Naive B cell (primary cell): Measurements from ENCODE around the gene GAP43. TPM values are rescaled to one million over a fixed set of nuclear protein-coding genes. Genes with fewer than 3 reads are reported as not detected.

Experiments
- ATAC-seq, 2 donors: fragments of 150-1000 bp; cut with Tn5 transposase; 2 replicates each; pipeline ENCODE4 v1.10.0; 2021; ENCODE audit warnings: low read depth in 2 of 2, mild to moderate bottlenecking in 2 of 2, moderate library complexity in 2 of 2
- DNase-seq: peaks from one replicate; pipeline ENCODE4 v3.0.0; 2022
- H3K27ac Mint-ChIP-seq, 6 donors: one replicate each; pipeline ENCODE4 v1.8.0; 2020 to 2022; ENCODE audit warnings: mild to moderate bottlenecking in 6 of 6, mixed read lengths in 6 of 6, moderate library complexity in 5 of 6, inconsistent platforms in 2 of 6
- H3K27me3 Mint-ChIP-seq, 3 donors: one replicate each; pipeline ENCODE4 v1.8.0; 2021 to 2022; ENCODE audit warnings: mixed read lengths in 3 of 3, mild to moderate bottlenecking in 1 of 3
- H3K36me3 Mint-ChIP-seq, 2 donors: one replicate each; pipeline ENCODE4 v1.8.0; 2020 to 2022; ENCODE audit warnings: mixed read lengths in 2 of 2, inconsistent platforms in 1 of 2, mild to moderate bottlenecking in 1 of 2
- H3K4me1 Mint-ChIP-seq, 3 donors: one replicate each; pipeline ENCODE4 v1.8.0; 2020 to 2022; ENCODE audit warnings: mixed read lengths in 3 of 3, inconsistent platforms in 1 of 3, mild to moderate bottlenecking in 1 of 3, moderate library complexity in 1 of 3
- H3K4me3 Mint-ChIP-seq, 8 donors: one replicate each; pipeline ENCODE4 v1.8.0; 2020 to 2022; ENCODE audit warnings: mild to moderate bottlenecking in 8 of 8, mixed read lengths in 8 of 8, moderate library complexity in 8 of 8, inconsistent platforms in 2 of 8
- H3K9me3 Mint-ChIP-seq, 7 donors: one replicate each; pipeline ENCODE4 v1.8.0; 2020 to 2022; ENCODE audit warnings: mixed read lengths in 7 of 7, mild to moderate bottlenecking in 5 of 7, inconsistent platforms in 2 of 7, moderate library complexity in 1 of 7
- polyA plus RNA-seq, 6 donors: library from polyadenylated mRNA; unstranded; fragments of 300-500 nt; fragmentation: Illumina TruSeq; gene quantifications; one replicate each; pipeline ENCODE4 v1.2.3, GENCODE V29; 2021; ENCODE audit warnings: low read depth in 6 of 6

GAP43 gene
- polyA plus RNA-seq, 6 donors from 2014 or later, result not detected

DNA sequence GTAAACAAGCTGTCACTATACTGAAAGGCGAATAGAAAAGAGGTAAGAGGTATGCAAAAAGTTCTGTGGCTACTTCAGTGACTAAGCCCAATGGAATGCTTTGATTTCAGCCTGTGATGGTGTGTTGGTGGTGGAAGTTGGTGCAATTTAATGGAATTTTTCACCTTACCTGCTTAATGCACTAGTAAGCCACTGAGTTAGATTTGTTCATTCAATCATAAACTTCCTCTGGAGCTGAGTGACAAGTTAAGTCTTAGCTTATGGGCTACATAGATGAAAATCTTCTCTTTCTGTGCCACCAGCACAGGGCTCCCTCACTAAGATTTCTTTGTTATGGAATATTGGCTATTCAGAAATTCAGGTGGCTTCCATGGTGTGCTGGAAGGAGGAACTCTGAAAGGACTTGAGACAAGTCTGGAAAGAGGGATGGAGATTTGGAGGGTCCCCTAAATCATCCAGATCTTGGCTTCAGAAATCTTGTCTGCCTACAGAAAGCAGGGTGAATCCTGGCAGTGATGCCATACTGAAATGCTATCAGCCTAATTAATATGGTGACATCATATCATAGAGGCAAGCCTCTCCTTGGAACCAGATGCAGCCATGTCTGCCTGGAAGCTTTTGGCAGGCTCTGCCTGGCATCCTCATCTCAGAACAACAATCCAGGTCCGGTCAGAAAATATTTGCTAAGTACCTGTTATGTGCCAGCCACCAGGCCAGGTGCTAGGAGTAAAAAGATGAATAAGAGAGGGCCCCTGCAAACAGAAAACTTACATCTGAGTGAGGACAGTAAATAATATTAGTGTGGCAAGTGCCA lies 8.1 kb upstream of the GAP43 start:
- H3K27me3 Mint-ChIP-seq, result peaks cover 21 to 44% (median 27%) of the 10 kb centered on the region in 3 donors
- DNase-seq (no peak), ATAC-seq (no peak)
- H3K4me3 Mint-ChIP-seq, result no peak overlapping the region
- H3K36me3 Mint-ChIP-seq, result no peaks in the 10 kb centered on the region
- H3K4me1 Mint-ChIP-seq, result no peaks in the 10 kb centered on the region
- H3K9me3 Mint-ChIP-seq, result peaks cover 0 to 12% (median 0%) of the 10 kb centered on the region in 7 donors
- no peak overlapping the region for H3K27ac Mint-ChIP-seq

DNA sequence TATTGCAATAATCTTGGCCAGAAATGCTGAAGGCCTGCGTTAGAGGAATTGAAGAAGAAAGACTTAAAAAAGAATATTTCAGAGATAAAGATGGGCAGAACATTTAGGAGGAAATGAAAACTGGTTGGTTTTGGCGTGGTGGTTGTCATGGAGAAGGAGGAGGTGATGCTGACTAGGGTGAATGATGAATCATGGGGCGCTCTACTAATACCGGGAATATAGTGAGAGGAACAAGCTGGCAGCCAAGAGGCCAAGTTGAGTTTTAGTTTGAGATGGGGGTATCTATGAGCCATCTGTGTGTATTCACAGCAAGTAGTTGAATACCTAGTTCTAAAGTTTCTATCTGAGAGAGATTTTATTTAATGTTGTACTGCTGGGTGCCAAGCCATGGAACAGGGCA lies 6.8 kb upstream of the GAP43 start:
- H3K27me3 Mint-ChIP-seq, result peaks cover 17 to 42% (median 27%) of the 10 kb centered on the region in 3 donors
- H3K9me3 Mint-ChIP-seq, result peaks cover 0 to 12% (median 0%) of the 10 kb centered on the region in 7 donors
- H3K4me3 Mint-ChIP-seq, result peak overlapping the region in 1 of 8 donors; percentile 1
- no peak for ATAC-seq
- H3K36me3 Mint-ChIP-seq, result no peaks in the 10 kb centered on the region
- H3K27ac Mint-ChIP-seq, result no peak overlapping the region
- DNase-seq, result no peak
- H3K4me1 Mint-ChIP-seq, result no peaks in the 10 kb centered on the region

DNA sequence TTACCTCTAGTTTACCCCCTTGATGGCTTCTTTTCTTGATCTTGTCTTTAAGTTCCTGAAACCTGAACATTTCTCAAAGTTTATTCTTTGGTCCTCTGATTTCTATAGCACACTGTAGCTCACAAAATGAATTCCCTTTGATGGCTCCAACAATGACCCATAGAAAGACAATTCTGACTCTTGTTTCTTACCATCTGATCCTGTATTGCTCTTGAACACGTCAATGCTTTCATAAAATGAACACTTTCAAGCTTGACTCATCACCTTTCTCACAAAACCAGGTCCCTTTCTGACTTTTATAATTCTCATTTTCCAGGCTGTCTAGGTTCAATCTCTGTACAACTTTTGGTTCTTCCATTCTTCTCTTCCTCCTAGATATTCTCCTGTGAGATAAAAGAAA lies 5.7 kb upstream of the GAP43 start:
- ATAC-seq, result no peak
- Mint-ChIP-seq H3K36me3 (no peaks in the 10 kb centered on the region), H3K9me3 (peaks cover 0 to 3% (median 0%) of the 10 kb centered on the region in 7 donors), H3K27ac (no peak overlapping the region), H3K27me3 (peaks cover 17 to 39% (median 33%) of the 10 kb centered on the region in 3 donors), H3K4me3 (no peak overlapping the region), H3K4me1 (no peaks in the 10 kb centered on the region)
- DNase-seq, result no peak

DNA sequence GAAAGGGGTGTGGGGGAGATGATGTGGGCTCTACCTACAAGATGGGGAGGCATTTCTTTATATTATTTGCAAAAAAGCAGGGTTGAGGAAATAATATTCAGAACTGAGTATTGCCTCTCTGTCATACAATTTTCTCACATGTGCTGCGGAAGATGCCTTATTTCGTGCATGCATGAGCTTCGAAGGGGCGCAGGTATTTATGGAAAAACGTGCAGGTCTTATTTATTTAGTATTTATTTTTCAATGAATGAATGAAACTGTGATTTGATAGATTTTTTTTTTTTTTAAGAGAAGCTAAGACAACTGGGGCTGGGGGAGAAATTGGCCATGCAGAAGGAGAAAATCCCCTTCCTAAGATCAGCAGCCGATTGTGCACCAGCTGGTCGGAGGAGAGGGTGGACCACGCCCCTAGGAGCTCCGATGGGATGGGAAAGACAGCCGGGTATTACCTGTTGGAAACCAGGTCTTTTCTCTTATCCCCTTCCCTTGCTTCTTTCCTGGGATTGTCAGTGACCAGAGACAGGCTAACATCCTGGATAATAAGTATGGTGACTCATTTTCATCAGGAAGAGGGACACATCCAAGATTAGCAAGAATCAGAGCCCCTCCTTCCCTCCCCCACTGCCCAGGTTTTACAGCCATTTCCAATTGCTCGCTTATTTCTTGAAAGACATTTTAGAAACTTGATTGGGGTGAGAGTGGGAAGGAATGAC lies 875 bp downstream of the GAP43 start:
- peaks cover 5 to 16% (median 8%) of the 10 kb centered on the region in 3 donors for H3K4me1 Mint-ChIP-seq
- H3K27ac Mint-ChIP-seq, result no peak overlapping the region
- DNase-seq (no peak), ATAC-seq (no peak)
- no peaks in the 10 kb centered on the region for H3K36me3 Mint-ChIP-seq
- peak overlapping the region in 1 of 8 donors; percentile 37 for H3K4me3 Mint-ChIP-seq
- peaks cover 27 to 47% (median 31%) of the 10 kb centered on the region in 3 donors for H3K27me3 Mint-ChIP-seq
- H3K9me3 Mint-ChIP-seq, result no peaks in the 10 kb centered on the region

DNA sequence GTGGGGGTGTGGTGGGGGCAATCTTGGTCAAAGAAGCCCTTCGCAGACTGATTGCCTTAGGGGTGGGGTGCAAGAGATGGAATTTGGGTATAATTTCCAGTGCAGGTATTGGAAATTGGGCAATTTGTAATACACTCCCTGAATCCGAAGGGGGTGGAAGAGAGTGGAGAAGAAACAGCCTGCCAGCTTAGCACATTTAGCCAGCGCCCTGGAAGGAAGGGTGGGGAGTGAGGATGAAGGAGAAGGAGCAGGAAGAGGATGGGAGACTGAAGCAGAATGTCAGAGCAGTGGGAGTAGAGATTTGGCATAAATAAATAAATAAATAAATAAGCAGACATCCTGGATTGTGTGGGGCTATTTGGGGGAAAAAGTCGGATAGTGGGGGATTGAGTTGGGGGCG lies 1.6 kb downstream of the GAP43 start:
- no peak for ATAC-seq
- peaks cover 5 to 16% (median 8%) of the 10 kb centered on the region in 3 donors for H3K4me1 Mint-ChIP-seq

DNA sequence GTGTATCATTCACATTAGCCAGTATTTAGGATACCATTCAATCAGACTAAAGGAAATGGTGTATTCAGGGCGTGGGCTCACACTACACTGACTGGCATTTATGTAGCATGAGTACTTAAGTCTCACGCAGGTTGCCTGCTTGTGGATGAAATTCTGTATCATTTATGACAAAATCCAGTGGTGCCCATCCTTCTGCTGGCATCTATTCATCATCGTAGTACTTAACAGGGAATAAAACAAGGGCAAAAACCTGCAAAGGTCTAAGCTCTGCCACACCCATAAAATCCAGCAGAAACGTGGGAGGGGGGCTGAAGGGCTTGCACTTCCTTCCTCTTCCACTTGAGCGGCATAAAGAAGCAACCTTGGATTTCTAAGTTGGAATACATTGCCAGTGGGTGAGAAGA lies 2.7 kb downstream of the GAP43 start:
- peaks cover 23 to 47% (median 26%) of the 10 kb centered on the region in 3 donors for H3K27me3 Mint-ChIP-seq
- no peak for DNase-seq
- peaks cover 5 to 16% (median 8%) of the 10 kb centered on the region in 3 donors for H3K4me1 Mint-ChIP-seq
- H3K36me3 Mint-ChIP-seq, result no peaks in the 10 kb centered on the region
- no peaks in the 10 kb centered on the region for H3K9me3 Mint-ChIP-seq
- no peak overlapping the region for H3K4me3 Mint-ChIP-seq
- ATAC-seq, result no peak
- no peak overlapping the region for H3K27ac Mint-ChIP-seq

More for the DNA sequence above, 1.6 kb downstream of the GAP43 start:
- Mint-ChIP-seq H3K27me3 (peaks cover 23 to 42% (median 26%) of the 10 kb centered on the region in 3 donors), H3K9me3 (no peaks in the 10 kb centered on the region), H3K27ac (no peak overlapping the region), H3K4me3 (no peak overlapping the region), H3K36me3 (no peaks in the 10 kb centered on the region)
- no peak for DNase-seq

DNA sequence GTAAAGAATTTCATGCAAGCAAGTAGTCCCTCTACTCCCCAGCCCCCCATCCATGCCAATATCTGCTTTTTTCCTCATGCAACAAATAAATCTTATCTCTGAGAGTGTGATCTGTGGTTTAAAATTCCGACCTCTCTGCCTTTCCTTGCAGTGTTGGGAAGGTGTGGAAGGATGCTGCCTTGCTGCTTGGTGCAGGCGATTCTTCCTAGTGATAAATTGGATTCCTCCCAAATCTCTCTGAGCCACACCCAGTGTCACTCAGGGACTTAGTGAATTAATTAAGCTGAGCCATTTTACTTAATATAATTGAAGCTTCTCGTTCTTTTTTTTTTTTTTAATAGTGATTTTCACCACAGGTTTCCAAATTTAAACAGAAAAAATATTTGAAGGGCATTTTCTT lies 3.4 kb downstream of the GAP43 start:
- Mint-ChIP-seq H3K36me3 (no peaks in the 10 kb centered on the region), H3K4me1 (peaks cover 5 to 16% (median 8%) of the 10 kb centered on the region in 3 donors), H3K9me3 (no peaks in the 10 kb centered on the region), H3K27me3 (peaks cover 23 to 47% (median 26%) of the 10 kb centered on the region in 3 donors), H3K4me3 (no peak overlapping the region), H3K27ac (no peak overlapping the region)
- no peak for ATAC-seq
- no peak for DNase-seq

DNA sequence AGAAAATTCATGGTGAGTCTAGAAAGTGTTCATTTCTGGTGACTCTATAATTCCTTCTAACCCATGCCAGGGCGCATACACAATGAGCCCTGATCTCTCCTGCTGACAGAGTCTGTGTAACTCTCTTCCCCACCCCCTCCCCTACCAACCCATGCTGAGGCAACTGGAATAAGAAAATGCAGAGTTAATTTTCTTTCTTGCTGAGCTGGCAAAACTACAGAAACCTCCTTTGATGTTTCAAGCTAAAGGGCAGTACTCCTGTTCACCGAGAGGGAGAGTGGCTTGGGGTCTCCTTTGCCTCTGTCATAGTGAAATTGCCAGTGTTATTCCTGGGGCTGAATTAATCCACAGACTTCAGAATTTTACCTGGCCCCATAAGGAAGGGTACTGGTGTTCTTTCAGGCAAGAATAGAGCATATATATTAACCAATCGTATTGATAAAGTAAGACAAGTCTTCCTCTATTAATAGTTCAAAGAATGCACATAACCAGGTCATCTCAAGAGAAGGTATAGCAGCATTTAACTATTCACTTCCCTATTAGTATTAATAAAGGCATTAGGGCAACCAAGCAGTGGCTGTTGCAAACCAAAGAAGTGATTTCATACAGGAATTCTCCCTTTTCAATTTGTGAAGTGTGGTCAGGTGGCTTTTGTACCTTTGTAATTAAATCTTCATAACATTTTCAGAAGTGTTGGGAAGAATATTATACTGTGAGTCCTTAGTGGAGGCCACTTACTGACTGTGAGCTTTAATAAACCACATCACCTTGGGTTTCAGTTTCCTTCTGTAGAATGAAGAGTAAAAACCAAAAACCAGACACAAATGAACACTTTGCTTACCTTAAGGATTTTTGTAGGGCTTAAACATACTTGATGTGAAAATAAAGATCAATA lies 4.1 kb downstream of the GAP43 start:
- H3K4me3 Mint-ChIP-seq, result no peak overlapping the region
- no peaks in the 10 kb centered on the region for H3K9me3 Mint-ChIP-seq

DNA sequence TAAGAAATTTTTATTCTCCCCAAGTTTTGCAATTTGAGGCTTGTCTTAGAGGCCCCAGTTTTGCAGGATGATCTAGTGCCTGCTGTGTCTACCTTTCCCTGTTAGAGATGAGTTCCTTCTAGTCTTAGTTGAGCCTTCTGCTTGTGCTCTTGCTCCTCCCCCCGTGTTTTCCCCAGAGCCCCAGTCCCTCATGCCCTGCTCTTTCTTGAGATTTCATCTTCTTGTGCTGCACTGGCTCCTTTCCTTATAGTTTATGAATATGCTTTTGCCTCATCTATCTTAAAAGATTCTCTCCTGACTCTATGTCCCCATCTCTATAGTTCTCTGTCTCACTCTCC lies 4.7 kb downstream of the GAP43 start:
- DNase-seq (no peak), ATAC-seq (no peak)
- Mint-ChIP-seq H3K4me1 (peaks cover 4 to 14% (median 8%) of the 10 kb centered on the region in 3 donors), H3K27ac (no peak overlapping the region), H3K9me3 (no peaks in the 10 kb centered on the region), H3K36me3 (no peaks in the 10 kb centered on the region), H3K27me3 (peaks cover 20 to 52% (median 28%) of the 10 kb centered on the region in 3 donors), H3K4me3 (no peak overlapping the region)

More for the DNA sequence above, 4.1 kb downstream of the GAP43 start:
- H3K36me3 Mint-ChIP-seq, result no peaks in the 10 kb centered on the region
- peaks cover 18 to 52% (median 26%) of the 10 kb centered on the region in 3 donors for H3K27me3 Mint-ChIP-seq
- DNase-seq, result no peak
- ATAC-seq, result no peak
- H3K4me1 Mint-ChIP-seq, result peaks cover 5 to 16% (median 8%) of the 10 kb centered on the region in 3 donors
- no peak overlapping the region for H3K27ac Mint-ChIP-seq

DNA sequence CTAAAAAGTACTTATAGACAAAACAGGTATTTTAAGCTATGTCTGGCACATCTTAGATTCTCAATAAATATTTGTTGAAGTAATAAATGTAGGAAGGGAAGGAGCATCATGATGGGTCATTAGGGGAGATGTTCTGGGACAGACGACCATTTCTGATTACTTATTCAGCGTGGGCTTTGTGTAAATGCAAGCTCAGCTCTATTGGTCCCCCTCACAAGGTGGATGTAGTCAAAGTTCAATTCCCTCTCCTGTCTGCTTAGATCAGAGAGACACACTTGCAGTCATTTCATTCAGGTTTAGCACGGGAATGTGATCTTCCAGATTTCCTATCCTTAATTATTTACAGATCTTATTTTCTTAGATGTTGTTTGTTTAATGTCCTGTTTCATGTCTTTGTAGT lies 7.5 kb downstream of the GAP43 start:
- H3K27me3 Mint-ChIP-seq, result peaks cover 9 to 33% (median 22%) of the 10 kb centered on the region in 3 donors
- H3K9me3 Mint-ChIP-seq, result no peaks in the 10 kb centered on the region
- no peaks in the 10 kb centered on the region for H3K36me3 Mint-ChIP-seq
- DNase-seq, result no peak
- no peak overlapping the region for H3K4me3 Mint-ChIP-seq
- H3K27ac Mint-ChIP-seq, result no peak overlapping the region
- no peaks in the 10 kb centered on the region for H3K4me1 Mint-ChIP-seq
- ATAC-seq, result no peak

DNA sequence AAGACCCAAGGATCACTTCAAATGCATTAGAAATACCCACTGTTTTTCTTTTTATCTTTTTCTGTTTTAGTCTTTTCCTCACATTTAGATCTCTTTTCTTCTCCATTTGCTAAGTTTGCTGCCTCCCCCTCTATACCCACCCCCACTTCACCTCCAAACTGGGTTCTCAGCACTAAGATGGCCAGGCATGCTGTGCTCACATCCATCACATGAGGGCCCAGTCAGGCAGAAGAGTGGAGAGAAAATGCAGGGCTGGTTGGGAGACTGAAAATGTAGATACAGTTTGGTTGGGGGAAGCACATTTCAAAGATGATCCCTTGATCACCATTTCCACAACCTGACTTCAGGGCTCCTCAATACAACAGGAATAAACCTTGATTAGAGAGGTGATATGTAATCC lies 8.7 kb downstream of the GAP43 start:
- Mint-ChIP-seq H3K36me3 (no peaks in the 10 kb centered on the region), H3K4me1 (no peaks in the 10 kb centered on the region), H3K4me3 (no peak overlapping the region), H3K9me3 (no peaks in the 10 kb centered on the region), H3K27me3 (peaks cover 11 to 24% (median 19%) of the 10 kb centered on the region in 3 donors), H3K27ac (no peak overlapping the region)
- ATAC-seq (no peak), DNase-seq (no peak)

DNA sequence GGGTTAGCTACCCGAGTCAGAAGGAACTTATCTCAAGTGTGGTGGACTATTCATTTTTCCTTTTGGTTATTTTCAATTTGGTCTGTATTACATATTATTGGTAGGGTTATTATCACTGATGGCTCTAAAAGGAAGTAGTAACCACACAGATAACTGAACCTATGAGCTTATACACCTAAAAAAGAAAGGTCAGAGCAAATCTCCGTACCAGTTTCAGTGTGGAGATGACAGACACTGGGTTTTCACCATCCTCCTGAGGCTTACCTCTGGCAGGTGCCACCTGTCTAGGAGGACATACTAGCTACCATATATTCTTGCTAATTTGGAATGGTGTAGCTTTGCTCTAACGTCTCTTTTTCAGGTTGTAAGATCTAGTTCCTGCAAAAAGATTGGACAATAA lies 10.2 kb downstream of the GAP43 start:
- no peak for ATAC-seq
- Mint-ChIP-seq H3K4me1 (no peaks in the 10 kb centered on the region), H3K4me3 (no peak overlapping the region), H3K36me3 (no peaks in the 10 kb centered on the region), H3K9me3 (no peaks in the 10 kb centered on the region), H3K27ac (no peak overlapping the region), H3K27me3 (peaks cover 17 to 35% (median 22%) of the 10 kb centered on the region in 3 donors)
- no peak for DNase-seq

DNA sequence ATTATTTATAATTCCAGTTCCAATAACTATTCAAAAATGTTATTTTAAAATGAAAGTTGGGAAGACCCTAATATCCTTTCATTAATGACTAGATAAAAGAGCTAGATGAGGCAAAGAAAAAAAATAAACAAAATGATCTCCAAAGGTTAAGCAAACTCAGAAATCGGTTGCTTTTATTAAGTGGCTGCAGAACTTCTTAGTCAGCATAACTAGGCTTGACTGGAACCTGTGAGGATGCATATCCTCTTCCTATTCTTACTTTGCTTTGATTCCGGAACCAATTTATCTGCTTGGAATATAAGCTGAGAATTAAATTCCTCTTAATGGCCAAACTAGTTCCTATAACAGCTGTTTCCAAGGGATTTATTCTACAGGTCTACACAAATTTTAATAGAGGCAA lies 10.7 kb downstream of the GAP43 start:
- no peak overlapping the region for H3K27ac Mint-ChIP-seq
- DNase-seq (no peak), ATAC-seq (no peak)
- peaks cover 22 to 41% (median 26%) of the 10 kb centered on the region in 3 donors for H3K27me3 Mint-ChIP-seq
- no peaks in the 10 kb centered on the region for H3K36me3 Mint-ChIP-seq
- peaks cover 0 to 2% (median 0%) of the 10 kb centered on the region in 7 donors for H3K9me3 Mint-ChIP-seq
- H3K4me3 Mint-ChIP-seq, result no peak overlapping the region
- H3K4me1 Mint-ChIP-seq, result no peaks in the 10 kb centered on the region
